Epithelial cell of proximal tubule (primary cell): ENCODE data around the gene PEPD. TPM values are rescaled to one million over a fixed set of nuclear protein-coding genes. Genes with fewer than 3 reads are reported as not detected.

Experiments
- DNase-seq: peaks from one replicate; pipeline ENCODE4 v3.0.0-alpha.2; 2011; ENCODE audit warnings: low read depth
- H3K4me3 ChIP-seq: 2 replicates; pipeline ENCODE4 v1.5.1; 2011; ENCODE audit warnings: low read depth, mild to moderate bottlenecking, low read length
- CTCF ChIP-seq: conservative IDR thresholded peaks from 2 replicates; pipeline ENCODE4 v1.5.1; 2012; ENCODE audit warnings: low read depth, mild to moderate bottlenecking, low read length
- total RNA-seq: library from RNA; depleted of rRNA; stranded (reverse); fragments of >200 nt; gene quantifications from 2 replicates; pipeline ENCODE4 v1.2.3, GENCODE V29; 2015

PEPD gene
- total RNA-seq, 1 donor from 2014 or later = 56.7 TPM

- DNase-seq = no peak
- no peak for TF ChIP-seq CTCF
- H3K4me3 ChIP-seq = no peak overlapping the region
Observed at GRCh38 chr19:33366897-33367296, 154.7 kb downstream of the PEPD start.

GRCh38 chr19:33366127-33366526 lies 155.5 kb downstream of the PEPD start:
- DNase-seq = no peak
- no peak for TF ChIP-seq CTCF
- no peak overlapping the region for H3K4me3 ChIP-seq

GRCh38 chr19:33365691-33366090 lies 155.9 kb downstream of the PEPD start:
- TF ChIP-seq CTCF = no peak
- no peak for DNase-seq
- H3K4me3 ChIP-seq = no peak overlapping the region

- TF ChIP-seq CTCF = no peak
- no peak overlapping the region for H3K4me3 ChIP-seq
- no peak for DNase-seq
Observed at GRCh38 chr19:33363476-33363875, 158.1 kb downstream of the PEPD start.

GRCh38 chr19:33362508-33363228 lies 158.9 kb downstream of the PEPD start:
- no peak for TF ChIP-seq CTCF
- no peak for DNase-seq
- no peak overlapping the region for H3K4me3 ChIP-seq

- DNase-seq = no peak
- H3K4me3 ChIP-seq = no peak overlapping the region
- no peak for TF ChIP-seq CTCF
Observed at GRCh38 chr19:33359581-33359980, 162.0 kb downstream of the PEPD start.

GRCh38 chr19:33358408-33358807 lies 163.2 kb downstream of the PEPD start:
- no peak overlapping the region for H3K4me3 ChIP-seq
- no peak for DNase-seq
- no peak for TF ChIP-seq CTCF
